H1 (cell line): Measurements from ENCODE around the gene MOGAT2. TPM values are rescaled to one million over a fixed set of nuclear protein-coding genes. Genes with fewer than 3 reads are reported as not detected.

Source experiments
- ASH2L ChIP-seq: fragments of 200-600, 300-600 bp; sonication (generic); IDR thresholded peaks from one replicate; pipeline ENCODE4 v1.7.1; 2017; ENCODE audit warnings: low read length
- CTBP2 ChIP-seq: IDR thresholded peaks from 2 replicates; pipeline ENCODE4 v1.7.0; 2011; ENCODE audit warnings: borderline replicate concordance, mild to moderate bottlenecking, moderate library complexity, mixed read lengths, low read length; ENCODE audit not compliant: insufficient read depth, insufficient read length
- HDAC6 ChIP-seq: IDR thresholded peaks from one replicate; pipeline ENCODE4 v1.7.1; 2012; ENCODE audit warnings: low read depth, mild to moderate bottlenecking, inconsistent platforms, low read length, moderate library complexity
- JUN ChIP-seq: IDR thresholded peaks from 2 replicates; pipeline ENCODE4 v1.6.1; 2011; ENCODE audit warnings: low read depth, mild to moderate bottlenecking, improper control_type of control experiment, low read length
- NRF1 ChIP-seq: IDR thresholded peaks from 2 replicates; pipeline ENCODE4 v1.6.1; 2011; ENCODE audit warnings: mild to moderate bottlenecking, low read depth, low read length, improper control_type of control experiment
- RAD21 ChIP-seq, 2 experiments: IDR thresholded peaks in 1 of 2; conservative IDR thresholded peaks in 1 of 2; 2 replicates each; pipeline ENCODE4 v1.6.1; 2011; ENCODE audit warnings: low read depth in 2 of 2, low read length in 2 of 2, improper control_type of control experiment in 1 of 2, inconsistent platforms in 1 of 2, mild to moderate bottlenecking in 1 of 2, moderate library complexity in 1 of 2
- SP2 ChIP-seq: IDR thresholded peaks from 2 replicates; pipeline ENCODE4 v1.6.1; 2012; ENCODE audit warnings: mild to moderate bottlenecking, low read length, inconsistent platforms
- TEAD4 ChIP-seq: IDR thresholded peaks from 2 replicates; pipeline ENCODE4 v1.6.1; 2012; ENCODE audit warnings: low read depth, low read length, inconsistent platforms, mixed read lengths
- polyA plus RNA-seq, 7 experiments: library from polyadenylated mRNA; depleted of rRNA in 3 of 7; stranded (reverse) in 5 of 7; unstranded in 2 of 7; fragments of >200 nt in 5 of 7; fragments of 200-250 nt in 2 of 7; gene quantifications; 1 replicate in 5 of 7; 2 replicates in 1 of 7; 4 replicates in 1 of 7; pipeline versions ENCODE4 v1.2.1 to v1.2.3, GENCODE V29; 2011 to 2013; ENCODE audit warnings: missing spikeins in 2 of 7, mixed read lengths in 2 of 7
- total RNA-seq: library from RNA; stranded (reverse); fragmentation: NEBNext Ultra II Directional; extraction: Animal tissue kit (Norgen Biotek cat#: 25700); gene quantifications from 2 replicates; pipeline ENCODE4 v1.2.1, GENCODE V29; 2021

Gene MOGAT2
- total and polyA plus RNA-seq, 2 of the 8 experiments (the other 6 are each of a cell fraction or from before 2014, with no cell fraction given) = not detected

- TF ChIP-seq NRF1 (no peak), SP2 (no peak), TEAD4 (no peak), HDAC6 (no peak), ASH2L (no peak), RAD21 (IDR thresholded peaks at IDR 0.05 in 1 of 2, conservative IDR thresholded peaks at IDR 0.05 in 1 of 2; ENCODE audit: low read depth in 2 of 2, low read length in 2 of 2) (no peak), JUN (no peak), CTBP2 (no peak)
- TF ChIP-seq, all 59 proteins: peak for 0
These were observed 17.7 kb downstream of the MOGAT2 start (continued) for GRCh38 chr11:75735181-75735845.
